ENCODE data around the gene B4GALT3. TPM values are rescaled to one million over a fixed set of nuclear protein-coding genes. Genes with fewer than 3 reads are reported as not detected.
A peak's percentile ranks its signal among the peaks of the same experiment; 100 is the strongest.
"Not testable (repeated sequence)": the region's sequence is repeated elsewhere in the genome, so short reads cannot be mapped to it uniquely, and the experiment has no call there.

Gene B4GALT3
- 109 TPM for polyA plus RNA-seq (2012; ENCODE audit: insufficient read depth, insufficient read length, low read depth)

DNA sequence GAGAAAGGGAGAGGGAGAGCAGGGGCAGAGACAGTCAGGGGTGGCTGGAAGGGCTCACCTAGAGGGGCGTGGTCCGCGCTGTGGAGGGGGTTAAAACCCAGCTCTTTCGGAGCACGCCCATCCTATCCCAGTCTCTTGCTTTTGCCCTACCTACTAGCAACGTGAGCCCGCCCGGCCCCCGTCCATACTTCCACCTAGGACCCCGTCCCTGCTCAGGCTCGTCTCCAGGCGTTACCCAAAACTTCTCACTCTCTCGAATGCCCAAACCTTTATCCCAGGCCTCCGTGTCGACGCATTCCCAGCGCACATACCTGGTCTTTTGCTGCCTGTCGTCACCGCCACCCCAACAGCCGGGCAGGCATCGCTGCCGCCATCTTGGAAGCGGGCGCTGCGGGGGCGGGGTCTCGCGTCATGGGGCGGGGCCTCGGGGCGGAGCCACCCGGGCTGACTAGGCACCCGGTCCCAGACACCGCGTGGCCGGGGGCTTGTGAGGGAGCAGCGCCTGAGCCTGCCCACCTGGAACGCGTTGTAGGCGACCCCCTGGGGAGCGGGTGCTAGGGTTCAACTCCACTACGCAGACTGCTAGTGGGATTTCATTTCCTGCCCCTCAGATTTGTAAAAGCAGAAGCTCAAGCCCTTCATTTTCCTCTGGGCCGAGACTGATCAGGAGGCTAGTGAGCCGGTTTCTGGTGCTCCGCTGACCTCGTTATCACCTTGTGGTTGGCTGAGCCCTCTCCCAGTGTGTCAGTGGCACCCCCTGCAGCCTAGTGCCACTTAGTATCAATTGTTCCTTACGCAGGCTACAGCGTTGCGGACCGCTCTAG, at the start of gene B4GALT3:
B4GALT3 (minus strand) TSS at position 396 of the 824 bp plus-strand sequence. CDS start 1,447 bp downstream, outside the sequence.
- no peaks in the 10 kb centered on the region; the same call in 1 of the 2 replicates for H3K4me1 ChIP-seq
- peak; percentile 57 for TF ChIP-seq CTCF (IDR thresholded peaks at IDR 0.05; ENCODE audit: low read depth, low read length)
- H3K36me3 ChIP-seq = peaks cover 28% of the 10 kb centered on the region
- peak within 1 kb of the TSS; percentile 81 for H3K4me3 ChIP-seq (ENCODE audit: low read depth, low read length)
- H3K27me3 ChIP-seq = no peaks in the 10 kb centered on the region
- H3K9me3 ChIP-seq = no peaks in the 10 kb centered on the region
- peak; percentile 95 for DNase-seq

GRCh38 chr1:161226759-161227158, 49.5 kb upstream of the B4GALT3 start:
- no peaks in the 10 kb centered on the region for H3K27me3 ChIP-seq
- H3K4me3 ChIP-seq (ENCODE audit: low read depth, low read length) = peak overlapping the region; percentile 96
- TF ChIP-seq CTCF (IDR thresholded peaks at IDR 0.05; ENCODE audit: low read depth, low read length) = no peak
- peaks cover 14% of the 10 kb centered on the region for H3K36me3 ChIP-seq
- DNase-seq = no peak
- H3K4me1 ChIP-seq = peaks cover 13% of the 10 kb centered on the region
- no peaks in the 10 kb centered on the region for H3K9me3 ChIP-seq

GRCh38 chr1:161226320-161226711, 49.0 kb upstream of the B4GALT3 start:
- peaks cover 14% of the 10 kb centered on the region for H3K36me3 ChIP-seq
- H3K4me1 ChIP-seq = peaks cover 13% of the 10 kb centered on the region
- peak overlapping the region; percentile 96 for H3K4me3 ChIP-seq (ENCODE audit: low read depth, low read length)
- no peaks in the 10 kb centered on the region for H3K9me3 ChIP-seq
- no peak for TF ChIP-seq CTCF (IDR thresholded peaks at IDR 0.05; ENCODE audit: low read depth, low read length)
- DNase-seq = no peak
- H3K27me3 ChIP-seq = no peaks in the 10 kb centered on the region

DNA sequence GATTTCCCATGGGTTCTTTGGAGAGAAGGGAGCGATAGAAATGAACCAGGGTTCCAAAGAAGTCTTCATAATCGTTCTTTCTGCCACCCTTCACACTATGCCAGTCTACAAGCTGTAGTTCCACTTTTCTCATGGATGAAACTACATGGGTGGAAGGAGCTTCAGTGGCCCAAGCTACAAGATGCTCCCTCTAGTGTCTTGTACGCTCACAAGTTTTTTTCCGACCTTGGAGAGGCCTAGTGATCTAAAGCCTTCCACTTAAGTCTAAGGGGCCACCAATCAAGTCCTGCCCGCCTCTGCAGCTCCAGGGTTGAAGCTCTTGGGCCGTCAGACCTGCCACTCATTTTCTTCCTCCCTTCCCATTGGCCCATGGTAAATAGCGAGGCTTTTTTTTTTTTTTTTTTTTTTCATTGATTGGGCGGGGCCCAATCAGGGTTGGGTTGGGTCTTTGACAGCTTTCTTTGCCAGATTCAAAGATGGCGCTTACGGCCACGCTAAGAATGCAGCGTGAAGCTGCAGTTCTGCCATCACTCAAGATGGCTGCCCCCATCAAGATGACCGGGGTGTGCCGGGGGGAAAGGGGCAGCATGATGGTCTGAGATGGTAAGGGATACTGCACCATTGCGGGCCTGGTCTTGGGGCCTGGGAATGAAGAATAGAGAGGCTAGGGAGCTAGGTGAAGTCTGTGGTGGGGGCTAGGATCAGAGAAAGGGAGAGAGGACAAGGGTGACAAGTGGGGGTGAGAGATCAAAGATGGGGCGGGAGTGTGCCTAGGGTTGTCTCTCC, 48.4 kb upstream of the B4GALT3 start, which contains the start of gene TOMM40L:
TOMM40L (plus strand) TSS at position 527 of the 786 bp plus-strand sequence. CDS start 430 bp downstream, outside the sequence.
- DNase-seq = peak; percentile 91
- H3K4me1 ChIP-seq = peaks cover 13% of the 10 kb centered on the region
- peaks cover 14% of the 10 kb centered on the region for H3K36me3 ChIP-seq
- H3K9me3 ChIP-seq = no peaks in the 10 kb centered on the region
- TF ChIP-seq CTCF (IDR thresholded peaks at IDR 0.05; ENCODE audit: low read depth, low read length) = peak; percentile 66
- no peaks in the 10 kb centered on the region for H3K27me3 ChIP-seq
- peak within 1 kb of the TSS; percentile 96 for H3K4me3 ChIP-seq (ENCODE audit: low read depth, low read length)

DNA sequence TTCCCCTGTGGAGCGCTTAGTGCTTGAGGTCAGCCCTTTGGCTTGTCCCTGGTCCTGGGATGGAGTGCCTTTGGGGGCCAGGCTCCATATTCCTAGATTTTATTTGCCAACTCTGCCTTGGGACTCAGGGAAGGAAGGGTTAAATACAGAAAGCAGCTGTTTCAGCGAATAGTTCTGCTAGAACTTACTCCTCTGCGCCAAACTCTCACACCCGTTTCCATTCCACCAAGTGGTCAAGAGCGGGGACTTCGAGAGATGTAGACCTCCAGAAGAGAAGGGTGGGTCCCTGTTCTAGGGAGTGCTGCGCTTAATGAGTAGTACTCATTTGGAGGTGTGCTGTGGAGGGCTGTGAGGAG, 47.8 kb upstream of the B4GALT3 start:
- no peak for DNase-seq
- no peak for TF ChIP-seq CTCF (IDR thresholded peaks at IDR 0.05; ENCODE audit: low read depth, low read length)
- no peaks in the 10 kb centered on the region for H3K9me3 ChIP-seq
- peak overlapping the region; percentile 2; the same call in 1 of the 2 replicates for H3K4me3 ChIP-seq (ENCODE audit: low read depth, low read length)
- H3K4me1 ChIP-seq = peaks cover 13% of the 10 kb centered on the region
- H3K36me3 ChIP-seq = peaks cover 14% of the 10 kb centered on the region
- no peaks in the 10 kb centered on the region for H3K27me3 ChIP-seq

- not testable (repeated sequence) for H3K4me3 ChIP-seq (ENCODE audit: low read depth, low read length); H3K27me3 ChIP-seq; DNase-seq; H3K9me3 ChIP-seq
- Histone ChIP-seq H3K36me3 (peaks cover 14% of the 10 kb centered on the region), H3K4me1 (peaks cover 13% of the 10 kb centered on the region)
These were observed 47.4 kb upstream of the B4GALT3 start for GRCh38 chr1:161224695-161225087.

All from BE2C (cell line).